H1 (cell line): ENCODE data around the gene CHAC2. TPM values are rescaled to one million over a fixed set of nuclear protein-coding genes. Genes with fewer than 3 reads are reported as not detected.
A peak's percentile ranks its signal among the peaks of the same experiment; 100 is the strongest.

ENCODE experiments used
- CTCF ChIA-PET: fragments of 300-600 bp; sonication (Branson Sonifier 250); formaldehyde crosslinking; loops from one replicate; lab custom pipeline; 2021; ENCODE audit not compliant: partially characterized antibody; lab: Charles Lee
- POLR2A ChIA-PET: fragments of 300-600 bp; sonication (Branson Sonifier 250); formaldehyde crosslinking; loops from one replicate; lab custom pipeline; 2021; ENCODE audit warnings: inconsistent platforms; ENCODE audit not compliant: partially characterized antibody; lab: Charles Lee
- DNase-seq, 2 experiments: peaks; one replicate each; pipeline versions ENCODE4 v3.0.0 to v3.0.0-alpha.2; 2010 to 2022; ENCODE audit warnings: low spot score in 2 of 2, low read depth in 1 of 2, mixed read lengths in 1 of 2
- FAIRE-seq: peaks from 2 replicates; lab custom pipeline; 2011; peaks lifted over from hg19 to GRCh38; lab: Jason Lieb, UNC
- H2AFZ ChIP-seq: 2 replicates; pipeline ENCODE4 v1.8.1; 2012; ENCODE audit warnings: low read length, inconsistent platforms
- H2AK5ac ChIP-seq: 2 replicates; pipeline ENCODE4 v1.6.1; 2013; ENCODE audit warnings: low read depth, low read length
- H2BK120ac ChIP-seq: replicated peaks from 2 replicates; pipeline ENCODE3; 2013; ENCODE audit warnings: low read depth, low read length, inconsistent platforms
- H2BK12ac ChIP-seq: 2 replicates; pipeline ENCODE4 v1.6.1; 2013; ENCODE audit warnings: low read depth, low read length
- H2BK15ac ChIP-seq: 2 replicates; pipeline ENCODE4 v1.6.1; 2013; ENCODE audit warnings: low read length
- H2BK20ac ChIP-seq: 2 replicates; pipeline ENCODE4 v1.6.1; 2013; ENCODE audit warnings: low read length
- H2BK5ac ChIP-seq: 2 replicates; pipeline ENCODE4 v1.6.1; 2013; ENCODE audit warnings: low read depth, low read length
- H3K14ac ChIP-seq: 2 replicates; pipeline ENCODE4 v1.6.1; 2013; ENCODE audit warnings: inconsistent platforms; ENCODE audit not compliant: insufficient read length
- H3K18ac ChIP-seq: 2 replicates; pipeline ENCODE4 v1.6.1; 2013; ENCODE audit warnings: low read length; ENCODE audit errors: extremely low read depth
- H3K23ac ChIP-seq: 2 replicates; pipeline ENCODE4 v1.6.1; 2013; ENCODE audit warnings: inconsistent platforms; ENCODE audit not compliant: insufficient read length
- H3K23me2 ChIP-seq: 2 replicates; pipeline ENCODE4 v1.6.1; 2013; ENCODE audit warnings: low read depth, low read length
- H3K27ac ChIP-seq: 2 replicates; pipeline ENCODE4 v1.6.1; 2011; ENCODE audit warnings: low read depth, low read length, inconsistent platforms
- H3K27me3 ChIP-seq, 4 experiments: replicated peaks in 1 of 4; 1 replicate in 1 of 4; 2 replicates in 3 of 4; pipeline versions ENCODE4 v1.6.1 to v1.8.1; 2011 to 2013; ENCODE audit warnings: low read length in 3 of 4, mild to moderate bottlenecking in 3 of 4, inconsistent platforms in 2 of 4, mixed read lengths in 2 of 4, moderate library complexity in 1 of 4; ENCODE audit not compliant: control insufficient read depth in 3 of 4, insufficient read depth in 3 of 4; ENCODE audit errors: extremely low read depth in 1 of 4
- H3K36me3 ChIP-seq, 4 experiments: 2 replicates each; pipeline versions ENCODE4 v1.6.1 to v1.8.1; 2011 to 2013; ENCODE audit warnings: mild to moderate bottlenecking in 4 of 4, low read length in 3 of 4, moderate library complexity in 2 of 4, control low read depth in 1 of 4, inconsistent platforms in 1 of 4; ENCODE audit not compliant: insufficient read depth in 4 of 4, control insufficient read depth in 2 of 4
- H3K4ac ChIP-seq: replicated peaks from 2 replicates; pipeline ENCODE3; 2013; ENCODE audit warnings: low read length, low read depth, mixed read lengths, inconsistent platforms; ENCODE audit not compliant: insufficient read length
- H3K4me1 ChIP-seq, 4 experiments: replicated peaks in 1 of 4; 1 replicate in 1 of 4; 2 replicates in 3 of 4; pipeline versions ENCODE4 v1.6.1 to v1.8.1; 2011 to 2013; ENCODE audit warnings: low read length in 3 of 4, inconsistent platforms in 2 of 4, mixed read lengths in 1 of 4; ENCODE audit not compliant: insufficient read depth in 4 of 4, control insufficient read depth in 3 of 4
- H3K4me2 ChIP-seq, 2 experiments: 2 replicates each; pipeline versions ENCODE4 v1.6.1 to v1.8.1; 2011 to 2013; ENCODE audit warnings: low read depth in 2 of 2, low read length in 2 of 2, control low read depth in 1 of 2, inconsistent platforms in 1 of 2, mild to moderate bottlenecking in 1 of 2; ENCODE audit not compliant: insufficient read depth in 1 of 2
- H3K4me3 ChIP-seq, 4 experiments: fragments of 200-600, 300-600 bp in 1 of 4; sonication (generic), shearing (Covaris generic), sonication (Bioruptor Twin) in 1 of 4; 2 replicates each; pipeline versions ENCODE4 v1.5.1 to v1.8.1; 2011 to 2016; ENCODE audit warnings: low read length in 4 of 4, low read depth in 3 of 4, control low read depth in 2 of 4, inconsistent platforms in 2 of 4, mild to moderate bottlenecking in 2 of 4, mixed read lengths in 1 of 4, moderate library complexity in 1 of 4; ENCODE audit not compliant: insufficient read depth in 2 of 4; ENCODE audit errors: extremely low read depth in 1 of 4
- H3K56ac ChIP-seq: replicated peaks from 2 replicates; pipeline ENCODE3; 2013; ENCODE audit warnings: low read depth, mild to moderate bottlenecking, mixed read lengths, low read length, inconsistent platforms; ENCODE audit not compliant: insufficient read length
- H3K79me1 ChIP-seq: 2 replicates; pipeline ENCODE4 v1.6.1; 2013; ENCODE audit warnings: low read depth, low read length, control low read depth
- H3K79me2 ChIP-seq, 2 experiments: 2 replicates each; pipeline versions ENCODE4 v1.6.1 to v1.8.1; 2012 to 2013; ENCODE audit warnings: low read length in 2 of 2, mild to moderate bottlenecking in 2 of 2, inconsistent platforms in 1 of 2; ENCODE audit not compliant: insufficient read depth in 2 of 2, control insufficient read depth in 1 of 2
- H3K9ac ChIP-seq, 4 experiments: replicated peaks in 1 of 4; 1 replicate in 1 of 4; 2 replicates in 3 of 4; pipeline versions ENCODE4 v1.6.1 to v1.8.1; 2011 to 2013; ENCODE audit warnings: low read depth in 3 of 4, low read length in 3 of 4, control low read depth in 2 of 4, mild to moderate bottlenecking in 2 of 4, moderate library complexity in 2 of 4, inconsistent platforms in 1 of 4; ENCODE audit errors: extremely low read depth in 1 of 4
- H3K9me3 ChIP-seq, 2 experiments: 2 replicates each; pipeline versions ENCODE4 v1.6.1 to v1.8.1; 2012 to 2013; ENCODE audit warnings: mild to moderate bottlenecking in 2 of 2, moderate library complexity in 2 of 2, control low read depth in 1 of 2, inconsistent platforms in 1 of 2, low read depth in 1 of 2, low read length in 1 of 2, mixed read lengths in 1 of 2; ENCODE audit not compliant: insufficient read depth in 2 of 2
- H4K20me1 ChIP-seq, 2 experiments: replicated peaks in 1 of 2; 2 replicates each; pipeline versions ENCODE3 to v1.8.1; 2011 to 2013; ENCODE audit warnings: inconsistent platforms in 2 of 2, low read length in 2 of 2, mild to moderate bottlenecking in 1 of 2; ENCODE audit not compliant: insufficient read depth in 2 of 2, control insufficient read depth in 1 of 2
- H4K5ac ChIP-seq: 2 replicates; pipeline ENCODE4 v1.6.1; 2013; ENCODE audit warnings: low read length, low read depth, mixed read lengths, inconsistent platforms; ENCODE audit not compliant: insufficient read length
- H4K8ac ChIP-seq: 2 replicates; pipeline ENCODE4 v1.8.0; 2013; ENCODE audit warnings: mild to moderate bottlenecking, moderate library complexity, low read length, inconsistent platforms; ENCODE audit not compliant: insufficient read depth; ENCODE audit errors: extremely low read depth
- H4K91ac ChIP-seq: replicated peaks from 2 replicates; pipeline ENCODE3; 2013; ENCODE audit warnings: low read length, mixed read lengths, inconsistent platforms; ENCODE audit not compliant: insufficient read length
- BCL11A ChIP-seq, 2 experiments: IDR thresholded peaks; one replicate each; pipeline ENCODE4 v1.6.1; 2011; ENCODE audit warnings: low read depth in 2 of 2, low read length in 2 of 2, mild to moderate bottlenecking in 2 of 2
- KDM4A ChIP-seq: IDR thresholded peaks from one replicate; pipeline ENCODE4 v1.7.1; 2012; ENCODE audit warnings: low read depth, mild to moderate bottlenecking, moderate library complexity, low read length, inconsistent platforms; ENCODE audit not compliant: severe bottlenecking
- MAX ChIP-seq: IDR thresholded peaks from 2 replicates; pipeline ENCODE4 v1.6.1; 2012; ENCODE audit warnings: inconsistent platforms
- TAF7 ChIP-seq: optimal IDR thresholded peaks from 2 replicates; pipeline ENCODE3; 2011; ENCODE audit warnings: low read depth, mild to moderate bottlenecking, inconsistent platforms, low read length, moderate library complexity, borderline replicate concordance
- TEAD4 ChIP-seq: IDR thresholded peaks from 2 replicates; pipeline ENCODE4 v1.6.1; 2012; ENCODE audit warnings: low read depth, low read length, inconsistent platforms, mixed read lengths
- ZNF274 ChIP-seq: IDR thresholded peaks from 2 replicates; pipeline ENCODE4 v1.7.0; 2012; ENCODE audit warnings: low read length, borderline replicate concordance; ENCODE audit errors: extremely low read depth
- WGBS, 2 experiments: shearing (Covaris generic) in 1 of 2; methylation state at CpG; one replicate each; pipeline versions ENCODE4 v1.1.6 to v1.1.7; 2013 to 2015; ENCODE audit warnings: low lambda C conversion rate in 2 of 2, mixed read lengths in 2 of 2, inconsistent platforms in 1 of 2, low coverage in 1 of 2, missing lambda C conversion rate in 1 of 2; ENCODE audit not compliant: insufficient replicate concordance in 2 of 2, insufficient coverage in 1 of 2, insufficient read length in 1 of 2; ENCODE audit errors: extremely low coverage in 1 of 2, missing lambda C conversion rate in 1 of 2; 5-methylcytosine and 5-hydroxymethylcytosine counted together
- polyA plus RNA-seq, 7 experiments: library from polyadenylated mRNA; depleted of rRNA in 3 of 7; stranded (reverse) in 5 of 7; unstranded in 2 of 7; fragments of >200 nt in 5 of 7; fragments of 200-250 nt in 2 of 7; gene quantifications; 1 replicate in 5 of 7; 2 replicates in 1 of 7; 4 replicates in 1 of 7; pipeline versions ENCODE4 v1.2.1 to v1.2.3, GENCODE V29; 2011 to 2013; ENCODE audit warnings: missing spikeins in 2 of 7, mixed read lengths in 2 of 7
- total RNA-seq: library from RNA; stranded (reverse); fragmentation: NEBNext Ultra II Directional; extraction: Animal tissue kit (Norgen Biotek cat#: 25700); gene quantifications from 2 replicates; pipeline ENCODE4 v1.2.1, GENCODE V29; 2021

The CHAC2 gene
- total and polyA plus RNA-seq, 2 of the 8 experiments (the other 6 are each of a cell fraction or from before 2014, with no cell fraction given): 5.4 to 11.2 TPM

- POLR2A ChIA-PET: interaction anchor here (0.8 to 12.8 kb wide), 4 partner anchors 14 to 184 kb away, joined by 3 to 124 read pairs (median 3); partner anchors contain the start of genes CHAC2 and PSME4
- TF ChIP-seq TEAD4 (no peak), TAF7 (peak; percentile 84), KDM4A (peak; percentile 73), ZNF274 (no peak), MAX (peak; percentile 52; the same call in 1 of the 2 replicates), BCL11A (IDR thresholded peaks at IDR 0.05; ENCODE audit: low read depth in 2 of 2, low read length in 2 of 2) (no peak)
Measured at GRCh38 chr2:53786705-53787613, 19.4 kb downstream of the CHAC2 start, which contains the start of the genes ASB3 and ERLEC1. Gene ASB3, minus strand, starts transcription at chr2:53786953. Its CDS starts 21,381 bp downstream, at chr2:53765572. Gene ERLEC1, plus strand, starts transcription at chr2:53787044. Its CDS starts 167 bp downstream, at chr2:53787211.

More at GRCh38 chr2:53786705-53787613, 19.4 kb downstream of the CHAC2 start, which contains the start of the genes ASB3 and ERLEC1:
- H4K91ac ChIP-seq: no peak within 1 kb of the TSS
- peak within 1 kb of the TSS; percentile 93 for H2BK5ac ChIP-seq
- H2BK15ac ChIP-seq: no peak within 1 kb of the TSS
- CTCF ChIA-PET: interaction anchor here (0.7 to 1.3 kb wide), 2 partner anchors 32 to 47 kb away, joined by 3 read pairs; no protein-coding TSS in a partner anchor
- H2BK12ac ChIP-seq: peak within 1 kb of the TSS; percentile 18; the same call in 1 of the 2 replicates
- H2AFZ ChIP-seq: peak within 1 kb of the TSS; percentile 81
- no peaks in the 10 kb centered on the region for H3K27me3 ChIP-seq
- H4K8ac ChIP-seq: peak within 1 kb of the TSS; percentile 96
- peak within 1 kb of the TSS; percentile 90 to 99 (median 98) for H3K9ac ChIP-seq
- H3K79me2 ChIP-seq: peaks cover 19 to 81% of the 10 kb centered on the region in 2 experiments
- 1% methylated on average over 59 of the region's 77 CpGs; no CpG with 5 or more reads in 1 of the 2 experiments for WGBS, 2 experiments
- peaks cover 5% of the 10 kb centered on the region for H3K23me2 ChIP-seq
- H3K36me3 ChIP-seq: peaks cover 0 to 3% (median 0%) of the 10 kb centered on the region in 4 experiments; a peak in 1 of 8 replicates
- H2AK5ac ChIP-seq: no peak within 1 kb of the TSS
- H2BK120ac ChIP-seq: no peak within 1 kb of the TSS
- peak; percentile 85 to 93 for DNase-seq
- no peaks in the 10 kb centered on the region for H3K9me3 ChIP-seq
- peaks cover 0 to 14% (median 3%) of the 10 kb centered on the region in 4 experiments; a peak in 4 of 7 replicates for H3K4me1 ChIP-seq
- H3K14ac ChIP-seq: no peak within 1 kb of the TSS
- H3K4me2 ChIP-seq: peak within 1 kb of the TSS; percentile 91 to 100
- peak within 1 kb of the TSS; percentile 79 for H3K18ac ChIP-seq
- H3K79me1 ChIP-seq: peaks cover 6% of the 10 kb centered on the region
- peak within 1 kb of the TSS; percentile 94 for H3K27ac ChIP-seq
- H3K23ac ChIP-seq: no peak within 1 kb of the TSS
- no peak for FAIRE-seq
- H3K4me3 ChIP-seq: peak within 1 kb of the TSS; percentile 79 to 100 (median 98)
- H2BK20ac ChIP-seq: no peak within 1 kb of the TSS
- H3K56ac ChIP-seq: peak within 1 kb of the TSS; percentile 93
- H4K20me1 ChIP-seq: peaks cover 3 to 6% of the 10 kb centered on the region in 2 experiments
- H4K5ac ChIP-seq: peak within 1 kb of the TSS; percentile 84
- no peak within 1 kb of the TSS for H3K4ac ChIP-seq
